NCI-H2196 (cell line): ENCODE measurements around the gene AATF.

Experiments
- DNase-seq: peaks from one replicate; lab custom pipeline; 2025; ENCODE audit not compliant: unreplicated experiment; lab: John Stamatoyannopoulos, UW

AATF gene

DNA sequence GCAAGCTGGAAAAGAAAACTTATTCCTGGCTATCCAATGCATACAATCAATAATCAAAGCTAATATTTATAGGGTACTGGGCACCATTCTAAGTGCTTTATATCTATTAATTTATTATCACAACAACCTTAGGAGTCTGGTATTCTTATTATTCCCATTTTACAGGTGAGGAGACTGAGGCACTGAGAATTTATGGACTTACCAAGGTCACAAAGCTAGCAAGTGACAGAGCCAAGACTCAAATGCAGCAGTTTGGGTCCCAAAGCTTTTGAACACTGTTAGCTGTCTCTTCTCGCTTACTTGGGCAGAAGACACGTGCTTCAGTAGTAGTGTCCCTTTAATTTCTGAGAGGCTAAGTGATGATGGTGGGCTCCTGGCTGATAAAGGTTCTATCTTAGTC is 152.6 kb downstream of the AATF start:
- no peak for DNase-seq

DNA sequence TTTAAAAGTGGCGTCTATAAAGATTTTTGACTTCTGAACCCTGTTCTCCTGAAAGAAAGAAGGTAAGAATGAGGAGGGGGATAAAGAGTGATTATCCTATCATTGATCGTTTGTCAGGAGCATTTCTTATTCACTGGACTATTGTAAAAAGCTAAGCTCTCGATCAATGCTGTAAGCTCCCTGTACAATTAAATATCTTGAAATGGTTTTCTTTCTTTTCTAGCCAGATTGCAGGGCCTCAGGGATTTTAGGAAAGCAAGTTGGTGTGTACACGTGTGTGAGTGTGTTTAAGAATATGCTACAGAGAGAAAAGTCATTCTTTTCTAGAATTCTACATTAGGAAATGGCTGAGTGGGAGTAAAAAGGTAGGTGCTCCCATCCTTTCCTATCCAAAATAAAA is 154.5 kb downstream of the AATF start:
- no peak for DNase-seq

DNA sequence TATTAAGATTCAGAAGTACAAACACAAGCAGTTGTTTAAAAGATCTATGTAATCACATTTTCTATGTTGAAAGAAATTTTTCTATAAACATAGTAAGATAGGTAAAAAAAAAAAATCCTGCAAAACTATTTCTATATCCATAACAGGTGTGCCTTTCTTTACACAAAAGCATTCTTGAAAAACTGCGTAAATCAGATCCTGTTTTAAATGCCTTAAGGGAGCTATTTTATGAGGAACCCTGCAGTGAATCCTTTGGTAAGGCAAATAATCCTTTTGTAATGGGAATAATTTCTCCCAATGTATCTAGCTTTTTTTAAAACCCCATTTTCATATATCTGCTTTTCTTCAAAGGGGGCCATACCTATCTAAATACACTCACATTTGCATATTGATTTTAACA is 157.3 kb downstream of the AATF start:
- no peak for DNase-seq
